ENCODE results near the gene SMOC2.

DNA sequence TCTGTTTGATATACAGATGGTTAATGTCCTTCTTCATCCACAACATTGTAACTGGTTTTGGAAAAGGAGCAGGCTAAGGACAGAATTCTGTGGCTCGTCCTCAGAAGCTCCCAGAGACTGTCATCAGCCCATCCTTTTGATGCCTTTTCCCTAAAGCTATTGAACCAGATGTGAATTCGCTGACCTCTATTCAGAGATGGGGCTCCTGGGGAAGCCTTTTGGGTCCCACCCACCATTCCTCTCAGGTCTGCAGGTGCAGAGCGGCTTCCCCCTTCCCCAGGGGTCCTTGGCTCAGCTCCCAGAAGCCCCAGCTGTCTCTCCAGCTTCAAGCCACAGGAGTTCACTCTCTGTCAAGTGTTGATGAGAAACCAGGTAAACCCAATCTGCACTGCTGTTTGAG, 191.7 kb downstream of the SMOC2 start:
- TF ChIP-seq, protein P1, sequence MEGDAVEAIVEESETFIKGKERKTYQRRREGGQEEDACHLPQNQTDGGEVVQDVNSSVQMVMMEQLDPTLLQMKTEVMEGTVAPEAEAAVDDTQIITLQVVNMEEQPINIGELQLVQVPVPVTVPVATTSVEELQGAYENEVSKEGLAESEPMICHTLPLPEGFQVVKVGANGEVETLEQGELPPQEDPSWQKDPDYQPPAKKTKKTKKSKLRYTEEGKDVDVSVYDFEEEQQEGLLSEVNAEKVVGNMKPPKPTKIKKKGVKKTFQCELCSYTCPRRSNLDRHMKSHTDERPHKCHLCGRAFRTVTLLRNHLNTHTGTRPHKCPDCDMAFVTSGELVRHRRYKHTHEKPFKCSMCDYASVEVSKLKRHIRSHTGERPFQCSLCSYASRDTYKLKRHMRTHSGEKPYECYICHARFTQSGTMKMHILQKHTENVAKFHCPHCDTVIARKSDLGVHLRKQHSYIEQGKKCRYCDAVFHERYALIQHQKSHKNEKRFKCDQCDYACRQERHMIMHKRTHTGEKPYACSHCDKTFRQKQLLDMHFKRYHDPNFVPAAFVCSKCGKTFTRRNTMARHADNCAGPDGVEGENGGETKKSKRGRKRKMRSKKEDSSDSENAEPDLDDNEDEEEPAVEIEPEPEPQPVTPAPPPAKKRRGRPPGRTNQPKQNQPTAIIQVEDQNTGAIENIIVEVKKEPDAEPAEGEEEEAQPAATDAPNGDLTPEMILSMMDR (IDR thresholded peaks at IDR 0.05), result no peak
- TF ChIP-seq POLR2A (IDR thresholded peaks at IDR 0.05) (no peak), POLR2AphosphoS5 (IDR thresholded peaks at IDR 0.05) (no peak)

All from breast epithelium (tissue), 3 donors.